Measurements from ENCODE around the gene PCLAF.
"Not testable (repeated sequence)": the region's sequence is repeated elsewhere in the genome, so short reads cannot be mapped to it uniquely, and the experiment has no call there.

PCLAF gene

DNA sequence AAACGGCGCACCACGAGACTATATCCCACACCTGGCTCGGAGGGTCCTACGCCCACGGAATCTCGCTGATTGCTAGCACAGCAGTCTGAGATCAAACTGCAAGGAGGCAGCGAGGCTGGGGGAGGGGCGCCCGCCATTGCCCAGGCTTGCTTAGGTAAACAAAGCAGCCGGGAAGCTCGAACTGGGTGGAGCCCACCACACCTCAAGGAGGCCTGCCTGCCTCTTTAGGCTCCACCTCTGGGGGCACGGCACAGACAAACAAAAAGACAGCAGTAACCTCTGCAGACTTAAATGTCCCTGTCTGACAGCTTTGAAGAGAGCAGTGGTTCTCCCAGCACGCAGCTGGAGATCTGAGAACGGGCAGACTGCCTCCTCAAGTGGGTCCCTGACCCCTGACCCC, 54.3 kb downstream of the PCLAF start:
- DNase-seq (ENCODE audit: insufficient read length, low spot score); FAIRE-seq: not testable (repeated sequence)

DNA sequence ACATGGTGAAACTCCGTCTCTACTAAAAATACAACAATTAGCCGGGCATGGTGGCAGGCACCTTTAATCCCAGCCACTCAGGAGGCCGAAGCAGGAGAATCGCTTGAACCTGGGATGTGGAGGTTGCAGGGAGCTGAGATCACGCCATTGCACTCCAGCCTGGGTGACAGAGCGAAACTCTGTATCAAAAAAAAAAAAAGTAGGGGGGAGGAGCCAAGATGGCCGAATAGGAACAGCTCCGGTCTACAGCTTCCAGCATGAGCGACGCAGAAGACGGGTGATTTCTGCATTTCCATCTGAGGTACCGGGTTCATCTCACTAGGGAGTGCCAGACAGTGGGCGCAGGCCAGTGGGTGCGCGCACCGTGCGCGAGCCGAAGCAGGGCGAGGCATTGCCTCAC, 54.8 kb downstream of the PCLAF start:
- not testable (repeated sequence) for DNase-seq (ENCODE audit: insufficient read length, low spot score); FAIRE-seq

DNA sequence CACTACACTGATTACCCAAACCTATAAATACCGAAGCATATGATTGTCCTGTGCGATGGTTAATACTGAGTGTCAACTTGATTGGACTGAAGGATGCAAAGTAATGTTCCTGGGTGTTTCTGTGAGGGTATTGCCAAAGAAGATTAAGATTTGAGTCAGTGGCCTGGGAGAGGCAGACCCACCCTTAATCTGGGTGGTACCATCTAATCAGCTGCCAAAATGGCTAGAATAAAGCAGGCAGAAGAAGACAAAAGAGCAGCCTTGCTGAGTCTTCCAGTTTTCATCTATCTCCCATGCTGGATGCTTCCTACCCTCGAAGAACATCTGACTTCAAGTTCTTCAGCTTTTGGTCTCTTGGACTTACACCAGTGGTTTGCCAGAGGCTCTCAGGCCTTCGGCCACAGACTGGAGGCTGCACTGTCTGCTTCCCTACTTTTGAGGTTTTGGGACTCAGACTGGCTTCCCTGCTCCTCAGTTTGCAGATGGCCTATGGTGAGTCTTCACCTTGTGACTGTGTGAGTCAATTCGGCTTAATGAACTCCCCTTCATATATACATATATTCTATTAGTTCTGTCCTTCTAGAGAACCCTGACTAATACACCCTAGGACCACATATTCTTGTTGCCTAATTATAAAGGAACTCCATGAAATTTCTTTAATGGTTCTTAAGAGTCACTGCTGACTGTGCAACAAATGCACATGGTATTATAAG, 56.9 kb downstream of the PCLAF start:
- FAIRE-seq (no peak), DNase-seq (ENCODE audit: insufficient read length, low spot score) (no peak)

DNA sequence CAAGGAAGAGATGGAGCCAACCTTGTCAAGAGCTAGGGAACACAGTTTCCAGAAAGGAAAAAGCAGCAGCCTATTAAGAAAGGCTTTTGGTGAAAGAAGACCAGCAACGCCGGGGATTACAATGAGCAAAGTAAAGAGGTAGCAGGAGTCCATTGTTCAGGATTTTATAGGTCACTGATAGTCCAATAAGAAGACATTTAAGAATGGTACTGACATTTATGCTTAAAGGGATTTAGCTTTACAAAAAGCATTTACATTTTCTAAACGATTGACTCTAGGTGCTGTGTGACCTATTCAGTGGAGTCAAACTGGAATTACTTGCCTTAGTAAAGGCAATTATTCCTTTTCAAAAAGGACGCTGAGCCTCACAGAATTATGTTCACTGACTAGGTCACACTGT, 66.0 kb downstream of the PCLAF start:
- DNase-seq (ENCODE audit: insufficient read length, low spot score): no peak
- FAIRE-seq: no peak

DNA sequence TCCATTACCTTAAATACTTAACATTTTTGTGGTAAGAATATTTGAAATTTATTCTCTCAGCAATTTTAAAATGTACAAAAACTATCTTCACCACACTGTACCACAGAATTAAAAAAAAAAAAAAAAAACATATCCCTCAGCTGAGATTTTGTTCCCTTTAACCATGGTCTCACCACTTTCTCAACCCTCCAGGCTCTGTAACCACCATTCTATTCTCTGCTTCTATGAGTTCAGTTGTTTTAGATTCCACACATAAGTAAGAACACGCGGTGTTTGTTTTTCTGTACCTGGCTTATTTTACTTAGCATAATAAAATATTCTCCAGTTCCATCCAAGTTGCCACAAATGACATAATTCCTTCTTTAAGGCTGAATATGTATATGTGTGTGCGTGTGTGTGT, 66.8 kb downstream of the PCLAF start:
- DNase-seq (ENCODE audit: insufficient read length, low spot score) (no peak), FAIRE-seq (no peak)

All from GM19239 (cell line).